ENCODE data around the gene CLINT1. TPM values are rescaled to one million over a fixed set of nuclear protein-coding genes. Genes with fewer than 3 reads are reported as not detected.

The CLINT1 gene
- total and polyA plus RNA-seq, 2 donors from 2014 or later: 34.1 to 173 TPM

GRCh38 chr5:157761690-157762621 is 97.0 kb downstream of the CLINT1 start:
- DNase-seq: peak in 3 of 5 donors; percentile 27 to 84 (median 72)
- peak; percentile 73 for FAIRE-seq
- no peak overlapping the region for H3K27ac ChIP-seq (ENCODE audit: low read depth in 2 of 2, low read length in 2 of 2)
- H3K27me3 ChIP-seq (ENCODE audit: control insufficient read depth, insufficient read depth, low read length): no peaks in the 10 kb centered on the region
- H3K4me3 ChIP-seq (ENCODE audit: low read length in 3 of 3): no peak overlapping the region
- no peaks in the 10 kb centered on the region for H3K4me1 ChIP-seq (ENCODE audit: control insufficient read depth in 2 of 3, insufficient read depth in 2 of 3, low read depth in 1 of 3, low read length in 3 of 3)
- TF ChIP-seq CTCF (IDR thresholded peaks at IDR 0.05; ENCODE audit: borderline replicate concordance, extremely low read depth, insufficient read depth): peak; percentile 73
- H3K36me3 ChIP-seq (ENCODE audit: control insufficient read depth in 2 of 3, insufficient read depth in 3 of 3, low read length in 3 of 3): no peaks in the 10 kb centered on the region
- H3K9me3 ChIP-seq (ENCODE audit: control insufficient read depth in 2 of 3, insufficient read depth in 1 of 3, low read length in 3 of 3): no peaks in the 10 kb centered on the region
- intact Hi-C loops (cut with DNase I): no loop called here
- H3K9ac ChIP-seq (ENCODE audit: low read length in 3 of 3): no peak overlapping the region

GRCh38 chr5:157758706-157759105 is 100.2 kb downstream of the CLINT1 start:
- FAIRE-seq: no peak
- Histone ChIP-seq H3K4me3 (ENCODE audit: low read length in 3 of 3) (no peak overlapping the region), H3K27ac (ENCODE audit: low read depth in 2 of 2, low read length in 2 of 2) (no peak overlapping the region), H3K4me1 (ENCODE audit: control insufficient read depth in 2 of 3, insufficient read depth in 2 of 3, low read depth in 1 of 3, low read length in 3 of 3) (no peaks in the 10 kb centered on the region), H3K9me3 (ENCODE audit: control insufficient read depth in 2 of 3, insufficient read depth in 1 of 3, low read length in 3 of 3) (no peaks in the 10 kb centered on the region), H3K9ac (ENCODE audit: low read length in 3 of 3) (no peak overlapping the region), H3K27me3 (ENCODE audit: control insufficient read depth, insufficient read depth, low read length) (no peaks in the 10 kb centered on the region), H3K36me3 (ENCODE audit: control insufficient read depth in 2 of 3, insufficient read depth in 3 of 3, low read length in 3 of 3) (peaks cover 3 to 12% (median 4%) of the 10 kb centered on the region in 3 donors)
- TF ChIP-seq CTCF (IDR thresholded peaks at IDR 0.05; ENCODE audit: borderline replicate concordance, extremely low read depth, insufficient read depth): no peak
- intact Hi-C loops (cut with DNase I): no loop called here
- no peak for DNase-seq

GRCh38 chr5:157756122-157756521 is 102.8 kb downstream of the CLINT1 start:
- H3K27me3 ChIP-seq (ENCODE audit: control insufficient read depth, insufficient read depth, low read length): no peaks in the 10 kb centered on the region
- no peak for TF ChIP-seq CTCF (IDR thresholded peaks at IDR 0.05; ENCODE audit: borderline replicate concordance, extremely low read depth, insufficient read depth)
- FAIRE-seq (no peak), DNase-seq (no peak)
- H3K9ac ChIP-seq (ENCODE audit: low read length in 3 of 3): no peak overlapping the region
- intact Hi-C loops (cut with DNase I): no loop called here
- H3K4me3 ChIP-seq (ENCODE audit: low read length in 3 of 3): no peak overlapping the region
- no peaks in the 10 kb centered on the region for H3K9me3 ChIP-seq (ENCODE audit: control insufficient read depth in 2 of 3, insufficient read depth in 1 of 3, low read length in 3 of 3)
- H3K36me3 ChIP-seq (ENCODE audit: control insufficient read depth in 2 of 3, insufficient read depth in 3 of 3, low read length in 3 of 3): peaks cover 3 to 15% (median 13%) of the 10 kb centered on the region in 3 donors
- no peaks in the 10 kb centered on the region for H3K4me1 ChIP-seq (ENCODE audit: control insufficient read depth in 2 of 3, insufficient read depth in 2 of 3, low read depth in 1 of 3, low read length in 3 of 3)
- no peak overlapping the region for H3K27ac ChIP-seq (ENCODE audit: low read depth in 2 of 2, low read length in 2 of 2)

All from kidney (tissue), 14 donors.